ENCODE data around the gene SYTL2.

The SYTL2 gene

GRCh38 chr11:85695546-85695945 is 115.4 kb downstream of the SYTL2 start:
- Histone ChIP-seq H3K4me1 (ENCODE audit: insufficient read depth, low read length, severe bottlenecking) (no peaks in the 10 kb centered on the region), H3K27me3 (ENCODE audit: insufficient read depth, low read length) (no peaks in the 10 kb centered on the region), H3K79me2 (ENCODE audit: insufficient read depth, low read length) (no peaks in the 10 kb centered on the region), H2AFZ (ENCODE audit: low read length) (no peak overlapping the region), H3K36me3 (ENCODE audit: insufficient read depth, low read length) (no peaks in the 10 kb centered on the region), H3K9me2 (ENCODE audit: low read depth, low read length) (no peaks in the 10 kb centered on the region), H3F3A (ENCODE audit: insufficient read depth, low read length) (no peaks in the 10 kb centered on the region), H3K4me2 (ENCODE audit: low read length) (no peak overlapping the region), H4K20me1 (ENCODE audit: insufficient read depth, low read length) (no peaks in the 10 kb centered on the region), H3K4me3 (ENCODE audit: low read depth, low read length, poor library complexity, severe bottlenecking) (no peak overlapping the region), H3K27ac (ENCODE audit: low read depth, low read length, poor library complexity, severe bottlenecking) (no peak overlapping the region), H3K9ac (ENCODE audit: low read length) (no peak overlapping the region), H3K9me3 (ENCODE audit: low read length) (no peaks in the 10 kb centered on the region)
- TF ChIP-seq CTCF (IDR thresholded peaks at IDR 0.05; ENCODE audit: low read length), result no peak
- no peak for TF ChIP-seq EZH2 (IDR thresholded peaks at IDR 0.05; ENCODE audit: borderline replicate concordance, low read length)

DNA sequence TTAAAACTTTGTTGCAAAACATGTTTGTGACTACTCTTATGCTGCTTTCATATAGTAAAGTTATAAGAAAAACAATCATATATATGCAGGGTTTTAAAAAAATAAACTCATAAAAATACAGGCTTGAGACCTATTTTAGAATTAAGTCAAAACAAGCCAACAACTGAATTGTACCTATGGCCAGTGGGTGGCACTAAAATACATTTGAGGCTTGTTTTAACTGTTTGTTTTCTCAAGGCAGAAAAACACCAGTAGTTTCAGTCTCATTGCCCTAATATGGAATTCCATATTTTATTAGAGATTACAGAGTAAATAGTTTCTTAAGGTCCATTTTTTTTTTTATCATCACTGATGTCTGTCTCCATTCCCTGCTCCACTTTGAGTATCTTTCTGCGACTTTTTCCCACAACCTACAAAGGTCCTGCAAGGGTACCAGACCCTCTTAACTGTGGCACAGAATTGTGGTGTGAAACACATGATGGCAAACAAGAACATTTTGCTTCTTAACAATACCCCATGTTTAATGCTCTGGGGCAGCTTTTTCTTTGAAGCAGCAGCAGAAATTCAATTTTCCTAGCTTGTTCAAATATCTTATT is 116.5 kb downstream of the SYTL2 start:
- no peak for TF ChIP-seq EZH2 (IDR thresholded peaks at IDR 0.05; ENCODE audit: borderline replicate concordance, low read length)
- TF ChIP-seq CTCF (IDR thresholded peaks at IDR 0.05; ENCODE audit: low read length), result peak; percentile 63

DNA sequence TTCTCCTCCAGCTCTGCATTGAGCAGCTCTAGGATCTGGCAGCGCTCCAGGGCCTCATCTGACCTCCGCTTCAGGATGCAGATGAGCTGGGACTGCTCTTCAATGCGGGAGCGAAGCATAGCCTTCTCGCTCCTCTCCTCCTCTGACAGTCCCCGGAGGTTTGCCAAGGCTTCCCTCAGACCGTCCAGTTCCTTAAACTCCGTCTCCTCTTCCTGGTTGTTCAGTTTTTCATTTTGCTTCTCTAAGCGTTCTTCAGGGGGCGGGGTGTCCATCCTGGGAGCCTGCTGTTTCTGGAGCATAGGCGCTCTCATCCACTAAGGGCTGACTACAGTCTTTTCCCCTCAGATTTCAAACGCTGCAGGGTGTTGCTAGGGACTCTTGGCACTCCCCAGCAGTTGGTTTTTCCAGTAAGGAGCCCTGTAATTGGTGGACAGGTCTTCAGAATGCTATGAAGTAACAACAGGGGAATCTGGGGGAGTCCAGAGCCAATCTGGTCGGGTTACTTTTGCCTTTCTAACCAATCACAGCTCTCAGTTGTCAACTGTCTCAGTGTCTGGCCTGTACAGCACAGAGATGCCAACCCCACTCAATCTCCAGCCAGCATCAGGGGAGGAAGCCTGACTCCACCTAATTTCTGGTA is 125.0 kb downstream of the SYTL2 start, which contains the start of gene CCDC89:
TSS of gene CCDC89 (minus strand) at position 376 of the 640 bp plus-strand sequence. CDS start at position 311, 65 bp downstream.
- TF ChIP-seq CTCF (IDR thresholded peaks at IDR 0.05; ENCODE audit: low read length), result no peak
- TF ChIP-seq EZH2 (IDR thresholded peaks at IDR 0.05; ENCODE audit: borderline replicate concordance, low read length), result no peak
- H3K4me3 ChIP-seq (ENCODE audit: low read depth, low read length, poor library complexity, severe bottlenecking), result no peak within 1 kb of the TSS

More for the DNA sequence above, 116.5 kb downstream of the SYTL2 start:
- Histone ChIP-seq H3K79me2 (ENCODE audit: insufficient read depth, low read length) (no peaks in the 10 kb centered on the region), H3F3A (ENCODE audit: insufficient read depth, low read length) (no peaks in the 10 kb centered on the region), H3K27me3 (ENCODE audit: insufficient read depth, low read length) (no peaks in the 10 kb centered on the region), H4K20me1 (ENCODE audit: insufficient read depth, low read length) (no peaks in the 10 kb centered on the region), H2AFZ (ENCODE audit: low read length) (no peak overlapping the region), H3K9me3 (ENCODE audit: low read length) (no peaks in the 10 kb centered on the region), H3K27ac (ENCODE audit: low read depth, low read length, poor library complexity, severe bottlenecking) (no peak overlapping the region), H3K9me2 (ENCODE audit: low read depth, low read length) (no peaks in the 10 kb centered on the region), H3K4me2 (ENCODE audit: low read length) (no peak overlapping the region), H3K4me1 (ENCODE audit: insufficient read depth, low read length, severe bottlenecking) (no peaks in the 10 kb centered on the region), H3K4me3 (ENCODE audit: low read depth, low read length, poor library complexity, severe bottlenecking) (no peak overlapping the region), H3K36me3 (ENCODE audit: insufficient read depth, low read length) (no peaks in the 10 kb centered on the region), H3K9ac (ENCODE audit: low read length) (no peak overlapping the region)

More for the DNA sequence above, 125.0 kb downstream of the SYTL2 start, which contains the start of gene CCDC89:
- Histone ChIP-seq H3K36me3 (ENCODE audit: insufficient read depth, low read length) (no peaks in the 10 kb centered on the region; the same call in 1 of the 2 replicates), H4K20me1 (ENCODE audit: insufficient read depth, low read length) (no peaks in the 10 kb centered on the region), H3K4me2 (ENCODE audit: low read length) (no peak within 1 kb of the TSS), H3F3A (ENCODE audit: insufficient read depth, low read length) (no peaks in the 10 kb centered on the region), H3K27ac (ENCODE audit: low read depth, low read length, poor library complexity, severe bottlenecking) (no peak within 1 kb of the TSS), H3K9ac (ENCODE audit: low read length) (no peak within 1 kb of the TSS), H3K79me2 (ENCODE audit: insufficient read depth, low read length) (no peaks in the 10 kb centered on the region), H3K9me2 (ENCODE audit: low read depth, low read length) (no peaks in the 10 kb centered on the region), H3K27me3 (ENCODE audit: insufficient read depth, low read length) (no peaks in the 10 kb centered on the region), H2AFZ (ENCODE audit: low read length) (no peak within 1 kb of the TSS), H3K9me3 (ENCODE audit: low read length) (no peaks in the 10 kb centered on the region), H3K4me1 (ENCODE audit: insufficient read depth, low read length, severe bottlenecking) (peaks cover 14% of the 10 kb centered on the region)

All from OCI-LY1 (cell line).